ENCODE results near the gene PCSK5.
"Not testable (repeated sequence)": the region's sequence is repeated elsewhere in the genome, so short reads cannot be mapped to it uniquely, and the experiment has no call there.

PCSK5 gene

DNA sequence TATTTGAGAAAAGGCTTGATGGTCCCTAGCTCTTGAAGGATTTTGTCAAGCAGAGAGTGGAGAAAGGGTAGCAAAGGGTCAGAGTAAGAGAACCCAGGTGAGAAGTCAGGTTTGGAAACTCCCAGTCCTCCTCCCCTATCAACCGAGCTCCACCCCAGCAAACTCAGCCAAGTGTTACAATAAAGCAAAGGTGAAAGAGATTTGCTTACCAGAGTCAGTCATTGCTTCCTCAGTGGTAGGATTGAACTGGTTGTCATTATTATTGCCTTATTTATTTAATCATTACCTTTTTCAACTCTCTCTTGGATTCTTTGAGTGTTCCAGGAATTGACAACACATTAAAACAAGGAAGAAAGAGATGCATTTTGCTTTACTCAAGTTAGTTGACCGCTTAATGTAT, 423.3 kb downstream of the PCSK5 start:
- no peak for DNase-seq (ENCODE audit: low spot score)

DNA sequence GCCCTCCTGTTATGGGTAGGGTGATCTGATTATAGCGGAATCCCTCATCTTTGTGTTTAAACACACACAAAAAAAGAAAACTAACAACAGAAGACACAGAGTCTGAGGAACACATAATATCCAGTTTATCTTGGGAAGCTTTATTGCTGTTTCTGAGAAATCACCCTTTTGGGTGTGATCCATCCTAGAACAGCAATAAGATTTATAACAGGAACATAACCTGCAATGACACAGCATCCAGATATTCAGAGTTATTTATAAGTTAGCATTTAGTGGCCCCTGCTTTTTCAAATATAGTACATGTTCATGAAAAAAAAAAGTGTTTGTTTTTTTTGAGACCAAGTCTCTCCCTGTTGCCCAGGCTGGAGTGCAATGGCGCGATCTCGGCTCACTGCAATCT, 423.8 kb downstream of the PCSK5 start:
- DNase-seq (ENCODE audit: low spot score), result no peak

DNA sequence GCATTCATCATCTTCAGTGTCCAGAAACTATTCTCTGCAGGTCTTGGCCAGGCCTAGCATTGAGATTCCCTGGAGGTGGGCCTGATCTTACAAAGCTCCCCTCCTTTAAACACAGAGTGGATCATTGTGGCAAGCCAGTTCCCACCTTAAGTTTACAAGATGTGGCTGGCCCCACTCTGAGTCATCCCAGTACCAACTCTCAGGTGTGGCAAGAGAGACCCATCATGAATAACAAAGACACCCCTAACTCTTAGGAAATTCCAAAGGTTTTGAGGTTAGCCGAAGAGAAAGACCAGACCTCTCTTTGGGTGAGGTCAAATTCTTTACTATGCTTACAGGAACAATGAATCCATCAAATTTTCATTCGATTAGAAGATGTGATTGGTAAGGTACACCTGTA, 425.6 kb downstream of the PCSK5 start:
- no peak for DNase-seq (ENCODE audit: low spot score)

DNA sequence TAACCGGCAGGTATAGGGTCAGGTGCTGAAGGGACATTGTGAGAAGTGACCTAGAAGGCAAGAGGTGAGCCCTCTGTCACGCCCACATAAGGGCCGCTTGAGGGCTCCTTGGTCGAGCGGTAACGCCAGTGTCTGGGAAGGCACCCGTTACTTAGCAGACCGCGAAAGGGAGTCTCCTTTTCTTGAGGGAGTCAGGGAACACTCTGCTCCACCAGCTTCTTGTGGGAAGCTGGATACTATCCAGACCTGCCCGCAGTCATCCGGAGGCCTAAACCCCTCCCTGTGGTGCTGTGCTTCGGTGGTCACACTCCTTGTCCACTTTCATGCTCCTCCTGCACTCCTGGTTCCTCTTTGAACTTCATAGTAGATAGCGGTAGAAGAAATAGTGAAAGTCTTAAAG, 429.0 kb downstream of the PCSK5 start:
- DNase-seq (ENCODE audit: low spot score), result not testable (repeated sequence)

DNA sequence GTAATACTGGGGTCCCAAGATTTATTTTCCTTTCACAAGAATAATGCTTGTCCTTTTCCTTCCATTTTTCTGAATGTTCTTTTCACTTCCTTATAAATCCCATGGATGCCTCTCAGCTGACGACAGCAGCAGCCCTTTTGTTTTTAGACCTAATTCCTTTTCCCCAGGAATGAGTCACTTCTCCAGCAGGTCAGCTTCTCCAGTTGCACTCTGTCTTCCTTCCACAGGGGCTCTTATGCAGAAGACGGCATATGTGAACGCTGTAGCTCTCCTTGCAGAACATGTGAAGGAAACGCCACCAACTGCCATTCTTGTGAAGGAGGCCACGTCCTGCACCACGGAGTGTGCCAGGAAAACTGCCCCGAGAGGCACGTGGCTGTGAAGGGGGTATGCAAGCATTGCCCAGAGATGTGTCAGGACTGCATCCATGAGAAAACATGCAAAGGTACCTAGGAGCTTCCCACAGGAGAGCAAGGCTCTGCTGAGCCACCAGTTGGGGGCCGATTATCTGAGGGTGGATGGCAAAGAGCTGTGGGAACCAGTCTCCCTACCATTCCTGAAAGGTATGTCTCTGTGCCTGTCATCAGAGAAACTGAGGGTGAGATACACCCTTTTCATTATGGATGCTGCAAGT, 430.8 kb downstream of the PCSK5 start:
- DNase-seq (ENCODE audit: low spot score), result peak; percentile 53

DNA sequence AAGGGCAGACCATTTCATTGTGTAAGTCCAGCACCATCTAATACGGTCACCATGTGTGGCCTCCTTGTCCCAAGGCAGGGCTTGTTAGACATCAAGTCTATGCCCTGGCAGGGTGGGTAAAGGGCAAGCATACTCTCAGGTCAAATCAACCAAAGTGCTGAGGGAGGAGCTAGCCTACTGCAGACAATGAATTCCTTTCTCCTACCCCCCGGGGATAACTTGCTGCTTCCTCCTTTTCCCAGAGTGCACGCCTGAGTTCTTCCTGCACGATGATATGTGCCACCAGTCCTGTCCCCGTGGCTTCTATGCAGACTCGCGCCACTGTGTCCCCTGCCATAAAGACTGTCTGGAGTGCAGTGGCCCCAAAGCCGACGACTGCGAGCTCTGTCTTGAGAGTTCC, 432.3 kb downstream of the PCSK5 start:
- no peak for DNase-seq (ENCODE audit: low spot score)

DNA sequence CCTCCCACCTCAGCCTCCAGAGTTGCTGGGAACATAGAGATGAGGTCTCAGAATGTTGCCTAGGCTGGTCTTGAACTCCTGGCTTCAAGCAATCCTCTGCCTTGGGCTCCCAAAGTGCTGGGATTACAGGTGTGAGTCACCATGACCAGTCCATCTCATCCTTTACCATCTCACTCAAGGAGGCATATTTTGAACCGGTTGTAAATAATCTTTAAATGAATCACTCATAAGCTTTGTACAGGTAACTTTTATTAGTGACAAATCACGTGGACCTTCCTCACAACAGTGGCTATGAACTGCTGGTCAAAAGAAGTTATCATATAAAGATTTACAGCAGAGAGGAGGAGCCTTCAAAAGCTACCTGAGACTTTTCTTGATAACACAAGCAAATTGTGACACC, 433.0 kb downstream of the PCSK5 start:
- DNase-seq (ENCODE audit: low spot score), result no peak

DNA sequence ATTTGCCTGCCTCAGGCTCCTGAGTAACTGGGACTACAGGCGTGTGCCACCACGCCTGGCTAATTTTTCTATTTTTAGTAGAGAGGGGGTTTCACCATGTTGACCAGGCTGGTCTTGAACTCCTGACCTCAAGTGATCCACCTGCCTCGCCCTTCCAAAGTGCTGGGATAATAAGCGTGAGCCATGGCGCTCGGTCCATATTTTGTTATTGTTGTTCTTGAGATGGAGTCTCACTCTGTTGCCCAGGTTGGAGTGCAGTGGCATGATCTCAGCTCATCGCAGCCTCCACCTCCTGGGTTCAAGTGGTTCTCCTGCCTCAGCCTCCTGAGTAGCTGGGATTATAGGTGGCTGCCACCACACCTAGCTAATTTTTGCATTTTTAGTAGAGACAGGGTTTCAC, 433.6 kb downstream of the PCSK5 start:
- not testable (repeated sequence) for DNase-seq (ENCODE audit: low spot score)

DNA sequence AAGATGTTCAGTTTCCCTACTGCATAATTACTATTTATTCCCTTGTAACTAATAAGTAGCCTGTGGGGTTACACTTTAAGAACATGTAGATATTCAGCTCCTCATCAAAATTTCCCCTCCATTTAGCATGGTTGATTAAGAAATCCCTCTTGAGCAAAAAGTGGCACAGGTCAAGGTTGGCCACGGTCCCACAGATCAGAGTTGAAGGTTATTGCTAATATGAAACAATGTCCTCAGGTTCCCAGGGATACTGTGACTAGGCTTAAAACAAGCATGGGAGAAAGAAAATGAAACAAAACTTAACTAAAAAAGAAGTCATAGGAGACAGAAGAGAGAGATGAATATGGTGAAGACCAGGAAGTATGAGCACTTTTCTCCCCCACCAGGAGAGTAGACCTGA, 439.6 kb downstream of the PCSK5 start:
- DNase-seq (ENCODE audit: low spot score), result no peak

DNA sequence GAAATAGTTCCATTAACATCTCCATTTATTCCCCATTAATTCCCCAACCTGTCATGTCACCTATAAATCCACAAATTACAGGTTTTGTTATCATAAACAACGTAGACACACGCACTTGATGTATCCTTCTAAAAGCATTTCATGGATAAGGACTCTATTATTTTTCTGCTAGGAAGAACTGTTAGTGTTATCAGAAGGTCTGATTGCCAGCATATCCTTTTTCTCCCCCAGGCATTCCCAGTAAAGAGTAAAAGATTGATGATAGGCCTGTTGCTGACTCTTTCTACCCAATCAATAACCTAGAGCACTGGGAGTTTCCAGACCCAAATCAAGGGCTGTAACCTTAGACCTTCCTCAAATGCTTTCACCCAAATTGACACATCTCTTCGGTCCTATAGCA, 442.9 kb downstream of the PCSK5 start:
- DNase-seq (ENCODE audit: low spot score), result no peak

DNA sequence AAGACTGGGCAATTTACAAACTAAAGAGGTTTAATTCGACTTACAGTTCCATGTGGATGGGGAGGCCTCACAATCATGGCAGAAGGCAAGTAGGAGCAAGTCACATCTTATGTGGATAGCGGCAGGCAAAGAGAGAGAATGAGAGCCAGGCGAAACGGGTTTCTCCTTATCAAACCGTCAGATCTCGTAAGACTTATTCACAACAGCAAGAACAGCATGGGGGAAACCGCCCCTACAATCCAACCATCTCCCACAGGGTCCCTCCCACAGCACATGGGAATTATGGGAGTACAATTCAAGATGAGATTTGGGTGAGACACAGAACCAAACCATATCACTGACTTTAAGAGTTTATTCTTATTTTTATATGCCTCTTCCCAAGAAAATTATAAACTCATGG, 443.5 kb downstream of the PCSK5 start:
- no peak for DNase-seq (ENCODE audit: low spot score)

DNA sequence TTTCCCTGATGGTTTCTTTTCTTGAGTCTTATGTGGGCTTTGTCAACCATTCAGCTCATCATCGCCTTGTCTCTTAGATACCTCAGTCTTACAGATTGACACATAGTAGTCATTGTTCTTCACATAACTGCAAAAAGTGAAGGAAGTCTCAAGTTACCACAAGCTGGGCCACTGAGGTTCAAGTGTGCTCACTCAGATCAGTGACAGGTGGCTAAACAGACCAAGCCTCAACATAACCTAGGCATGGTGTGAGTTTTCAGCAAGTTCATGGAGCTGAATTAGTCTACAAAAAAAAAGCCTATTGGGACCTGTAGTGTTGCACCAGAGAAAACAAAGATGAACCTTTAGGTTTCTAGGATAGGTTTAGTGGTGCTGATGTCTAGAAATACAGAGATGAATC, 445.6 kb downstream of the PCSK5 start:
- DNase-seq (ENCODE audit: low spot score), result no peak

DNA sequence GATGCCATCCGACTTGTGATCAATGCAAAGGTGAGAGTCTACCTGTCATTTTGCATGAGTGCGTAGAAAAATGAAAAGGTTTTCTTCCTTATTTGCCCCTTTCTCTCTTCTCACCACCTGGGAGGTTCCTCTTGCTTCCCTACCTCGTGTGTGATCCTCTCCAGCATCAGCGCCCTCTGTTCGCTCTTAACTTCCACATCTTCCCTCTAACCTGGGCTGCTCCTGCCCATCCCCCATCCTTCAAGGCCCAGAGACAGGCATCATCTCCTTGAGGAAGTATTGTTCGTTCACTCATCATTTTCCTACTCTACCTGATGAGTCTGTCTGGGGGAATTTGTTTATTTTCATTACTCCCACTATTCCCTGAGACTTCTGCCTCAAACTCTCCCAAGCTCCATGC, 447.9 kb downstream of the PCSK5 start:
- no peak for DNase-seq (ENCODE audit: low spot score)

DNA sequence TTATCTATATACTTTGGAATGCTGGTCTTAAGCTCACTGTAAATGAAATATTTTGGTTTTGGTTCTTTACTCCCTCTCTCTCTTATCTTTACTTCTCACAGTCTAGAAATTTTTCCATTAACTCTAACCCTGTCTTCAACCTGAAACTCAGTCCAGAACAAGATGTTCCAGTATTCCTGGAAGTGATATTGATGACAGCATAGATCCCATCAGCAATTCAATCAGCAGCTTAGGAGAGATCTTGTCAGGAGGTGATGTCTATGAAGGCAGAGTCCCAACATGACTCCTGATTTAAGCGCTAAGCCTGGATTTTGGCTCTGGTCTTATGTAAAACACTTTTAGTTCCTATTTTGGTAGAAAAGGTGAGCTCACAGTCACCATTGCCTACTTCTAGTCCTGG, 451.1 kb downstream of the PCSK5 start:
- no peak for DNase-seq (ENCODE audit: low spot score)

DNA sequence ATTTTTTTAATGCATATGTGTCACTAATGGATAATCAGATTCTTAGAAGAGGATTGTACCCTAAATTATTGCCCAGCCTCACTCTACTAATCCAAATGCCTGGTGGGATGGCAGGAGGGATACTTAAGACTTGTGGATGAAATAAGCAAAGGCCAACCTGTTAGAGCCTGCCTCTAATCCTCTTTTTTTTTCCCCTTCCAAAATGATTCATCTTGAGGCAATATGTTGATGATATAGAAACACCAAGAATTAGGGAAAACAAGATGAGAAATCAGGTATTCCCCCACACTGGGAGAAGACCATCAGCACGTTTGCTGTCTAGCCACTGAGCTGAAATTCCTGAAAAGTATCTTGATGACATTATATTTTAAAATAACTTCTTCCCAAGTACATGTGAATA, 451.7 kb downstream of the PCSK5 start:
- DNase-seq (ENCODE audit: low spot score), result no peak

DNA sequence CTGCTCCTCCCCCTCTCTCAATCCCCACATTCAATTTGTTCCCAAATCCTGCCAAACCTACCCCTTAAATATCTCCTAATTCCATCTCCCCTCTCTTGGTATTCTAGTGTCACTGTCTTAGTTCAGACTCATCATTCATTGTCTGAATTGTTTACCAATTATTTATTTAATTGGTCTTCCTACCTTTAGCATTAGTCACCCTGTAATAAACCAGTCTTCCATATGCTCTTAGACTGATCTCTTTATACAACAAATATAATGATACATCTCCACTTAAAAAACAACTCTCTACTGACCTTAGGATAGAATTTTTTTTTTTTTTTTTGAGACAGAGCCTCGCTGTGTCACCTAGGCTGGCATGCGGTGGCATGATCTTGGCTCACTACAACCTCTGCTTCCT, 452.4 kb downstream of the PCSK5 start:
- DNase-seq (ENCODE audit: low spot score), result no peak

DNA sequence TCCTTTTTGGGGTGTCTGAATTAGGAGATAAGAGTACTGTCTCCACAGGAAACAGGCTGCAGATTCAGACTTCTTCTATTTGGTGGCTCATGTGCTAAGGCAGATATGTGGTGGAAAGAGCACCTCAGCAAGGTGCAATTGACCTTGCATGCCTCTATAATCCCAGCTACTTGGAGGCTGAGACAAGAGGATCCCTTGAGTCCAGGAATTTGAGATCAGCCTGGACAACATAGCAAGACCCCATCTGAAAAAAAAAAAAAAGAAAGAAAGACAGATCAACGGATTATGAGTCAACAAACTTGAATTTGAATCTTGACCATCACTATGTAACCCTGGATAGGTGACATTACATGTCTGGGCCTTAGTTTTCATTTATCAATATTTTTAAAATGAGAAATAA, 459.4 kb downstream of the PCSK5 start:
- no peak for DNase-seq (ENCODE audit: low spot score)

DNA sequence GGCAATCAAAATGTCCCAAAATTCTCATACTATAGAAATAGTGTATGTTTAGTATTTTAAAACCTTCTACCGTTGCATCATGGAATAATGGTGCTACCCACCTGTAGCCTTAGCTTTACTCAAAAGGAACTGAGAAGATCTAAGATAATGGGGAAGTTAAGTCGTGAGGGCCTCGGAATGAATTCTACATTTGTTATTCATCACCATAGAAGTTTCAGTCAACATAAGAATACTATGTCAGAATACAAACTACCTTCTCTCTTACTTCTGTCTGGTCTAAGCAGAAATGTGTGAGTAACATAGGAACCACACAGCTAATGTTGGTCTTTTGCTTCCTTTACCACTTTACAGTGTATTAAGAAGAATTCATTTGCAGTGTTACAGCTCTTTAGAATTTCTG, 460.5 kb downstream of the PCSK5 start:
- DNase-seq (ENCODE audit: low spot score), result no peak

DNA sequence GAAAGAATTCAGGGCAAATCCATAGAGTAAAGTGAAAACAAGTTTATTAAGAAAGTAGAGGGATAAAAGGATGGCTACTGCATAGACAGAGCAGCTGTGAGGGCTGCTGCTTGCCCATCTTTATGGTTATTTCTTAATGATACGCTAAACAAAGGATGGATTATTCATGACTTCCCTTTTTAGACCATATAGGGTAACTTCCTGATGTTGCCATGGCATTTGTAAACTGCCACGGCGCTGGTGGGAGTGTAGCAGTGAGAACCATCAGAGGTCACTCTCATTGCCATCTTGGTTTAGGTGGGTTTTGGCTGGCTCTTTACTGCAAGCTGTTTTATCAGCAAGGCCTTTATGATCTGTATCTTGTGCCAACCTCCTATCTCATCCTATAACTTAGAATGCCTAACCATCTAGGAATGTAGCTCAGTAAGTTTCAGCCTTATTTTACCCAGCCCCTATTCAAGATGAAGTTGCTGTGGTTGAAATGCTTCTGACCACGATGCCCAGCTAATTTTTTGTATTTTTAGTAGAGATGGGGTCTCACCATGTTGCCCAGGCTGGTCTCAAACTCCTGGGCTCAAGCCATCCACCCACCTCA, 461.6 kb downstream of the PCSK5 start:
- DNase-seq (ENCODE audit: low spot score), result no peak

DNA sequence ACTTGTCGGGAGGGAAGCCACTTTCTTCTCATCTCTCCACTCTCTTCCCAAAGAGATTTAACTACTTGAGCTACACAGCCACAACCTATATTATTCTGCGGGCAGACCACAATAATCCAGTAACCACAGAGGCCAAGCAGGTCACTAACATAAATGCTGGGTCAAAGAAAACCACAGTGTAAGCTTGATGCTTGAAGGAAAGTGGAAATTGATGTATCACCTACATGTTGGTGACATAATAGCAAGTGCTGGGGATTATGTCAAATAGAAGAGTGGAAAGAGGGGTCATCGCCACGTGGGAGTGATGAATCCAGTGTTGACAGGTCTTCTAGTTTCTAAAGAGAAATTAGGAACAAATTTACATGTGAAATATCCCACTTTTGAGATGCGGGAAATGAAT, 462.8 kb downstream of the PCSK5 start:
- DNase-seq (ENCODE audit: low spot score), result no peak

DNA sequence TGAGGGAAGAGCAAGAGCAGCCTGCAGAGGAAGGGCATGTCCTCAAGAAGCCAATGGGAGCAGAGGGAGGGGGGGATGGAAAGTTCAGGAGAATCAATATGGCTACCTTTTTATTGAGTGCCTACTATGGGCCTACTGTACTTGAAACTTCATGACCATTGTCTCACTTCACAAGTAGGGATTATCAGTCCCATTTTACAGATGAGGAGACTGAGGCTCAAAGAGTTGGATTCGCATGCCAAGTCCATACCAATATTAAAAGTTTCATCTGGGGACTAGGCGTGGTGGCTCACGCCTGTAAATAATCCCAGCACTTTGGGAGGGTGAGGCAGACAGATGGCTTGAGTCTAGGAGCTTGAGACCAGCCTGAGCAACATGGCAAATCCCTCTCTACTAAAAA, 463.7 kb downstream of the PCSK5 start:
- DNase-seq (ENCODE audit: low spot score), result no peak

DNA sequence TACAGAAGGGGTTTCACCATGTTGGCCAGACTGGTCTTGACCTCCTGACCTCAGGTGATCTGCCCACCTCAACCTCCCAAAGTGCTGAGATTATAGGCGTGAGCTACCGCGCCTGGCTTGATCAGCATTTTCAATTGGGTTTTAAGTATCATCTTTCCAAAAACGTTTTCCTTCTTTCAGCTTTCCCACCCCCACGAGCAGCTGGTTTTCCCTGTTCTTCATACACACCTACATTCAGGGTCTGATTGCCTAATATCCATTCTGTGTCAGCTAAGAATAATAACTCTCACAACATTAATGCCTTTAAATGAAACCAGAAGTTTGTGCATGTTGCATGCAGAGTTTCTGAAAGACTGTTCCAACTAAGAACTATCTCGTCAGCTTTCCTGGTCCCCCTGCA, 465.4 kb downstream of the PCSK5 start:
- DNase-seq (ENCODE audit: low spot score), result no peak

DNA sequence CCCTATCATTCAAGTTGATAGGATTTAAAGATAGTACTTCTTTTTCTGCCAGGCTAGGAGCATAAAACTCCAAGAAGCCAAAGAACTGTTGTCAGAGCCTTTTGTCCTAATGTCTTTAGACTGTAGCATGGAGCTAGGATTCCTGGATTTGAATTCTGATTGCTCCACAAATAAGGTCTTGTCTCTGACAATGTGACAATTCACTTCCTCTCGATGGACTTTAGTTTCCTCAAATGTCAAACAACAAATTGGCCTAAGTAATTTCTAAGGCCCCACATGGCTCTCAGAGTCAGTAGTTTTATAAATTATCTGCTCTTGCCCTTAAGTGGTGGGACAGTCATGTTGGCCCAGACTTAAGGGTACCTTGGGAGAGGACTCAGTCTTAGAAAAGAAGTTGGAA, 467.1 kb downstream of the PCSK5 start:
- DNase-seq (ENCODE audit: low spot score), result no peak

DNA sequence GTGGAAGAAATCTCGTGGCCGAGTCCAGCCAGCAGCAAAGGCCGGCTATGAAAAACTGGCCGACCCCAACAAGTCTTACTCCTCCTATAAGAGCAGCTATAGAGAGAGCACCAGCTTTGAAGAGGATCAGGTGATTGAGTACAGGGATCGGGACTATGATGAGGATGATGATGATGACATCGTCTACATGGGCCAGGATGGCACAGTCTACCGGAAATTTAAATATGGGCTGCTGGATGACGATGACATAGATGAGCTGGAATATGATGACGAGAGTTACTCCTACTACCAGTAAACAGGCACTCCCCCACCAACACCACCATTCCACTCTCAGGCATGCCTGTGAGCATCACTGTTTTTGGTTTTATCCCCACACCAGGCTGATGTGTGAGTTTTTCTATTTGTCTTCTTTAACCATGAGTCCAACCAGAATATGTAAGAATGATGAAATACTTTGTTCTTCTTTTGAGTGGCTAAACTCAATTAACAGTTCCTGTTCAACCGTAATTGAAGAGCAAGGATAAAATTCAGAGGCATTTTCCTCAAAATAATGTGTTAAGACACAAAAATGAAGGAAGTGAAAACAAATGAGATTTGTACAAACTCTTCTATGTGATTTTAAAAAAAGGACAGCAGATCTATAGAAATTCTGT, 468.3 kb downstream of the PCSK5 start:
- no peak for DNase-seq (ENCODE audit: low spot score)

Data from AG08395 (cell line).